Glomerular visceral epithelial cell (primary cell): ENCODE data around the gene CREB3.

Experiments used
- DNase-seq: peaks from one replicate; pipeline ENCODE4 v3.0.0-alpha.2; 2016; ENCODE audit errors: extremely low spot score

The CREB3 gene, protein sequence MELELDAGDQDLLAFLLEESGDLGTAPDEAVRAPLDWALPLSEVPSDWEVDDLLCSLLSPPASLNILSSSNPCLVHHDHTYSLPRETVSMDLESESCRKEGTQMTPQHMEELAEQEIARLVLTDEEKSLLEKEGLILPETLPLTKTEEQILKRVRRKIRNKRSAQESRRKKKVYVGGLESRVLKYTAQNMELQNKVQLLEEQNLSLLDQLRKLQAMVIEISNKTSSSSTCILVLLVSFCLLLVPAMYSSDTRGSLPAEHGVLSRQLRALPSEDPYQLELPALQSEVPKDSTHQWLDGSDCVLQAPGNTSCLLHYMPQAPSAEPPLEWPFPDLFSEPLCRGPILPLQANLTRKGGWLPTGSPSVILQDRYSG

DNA sequence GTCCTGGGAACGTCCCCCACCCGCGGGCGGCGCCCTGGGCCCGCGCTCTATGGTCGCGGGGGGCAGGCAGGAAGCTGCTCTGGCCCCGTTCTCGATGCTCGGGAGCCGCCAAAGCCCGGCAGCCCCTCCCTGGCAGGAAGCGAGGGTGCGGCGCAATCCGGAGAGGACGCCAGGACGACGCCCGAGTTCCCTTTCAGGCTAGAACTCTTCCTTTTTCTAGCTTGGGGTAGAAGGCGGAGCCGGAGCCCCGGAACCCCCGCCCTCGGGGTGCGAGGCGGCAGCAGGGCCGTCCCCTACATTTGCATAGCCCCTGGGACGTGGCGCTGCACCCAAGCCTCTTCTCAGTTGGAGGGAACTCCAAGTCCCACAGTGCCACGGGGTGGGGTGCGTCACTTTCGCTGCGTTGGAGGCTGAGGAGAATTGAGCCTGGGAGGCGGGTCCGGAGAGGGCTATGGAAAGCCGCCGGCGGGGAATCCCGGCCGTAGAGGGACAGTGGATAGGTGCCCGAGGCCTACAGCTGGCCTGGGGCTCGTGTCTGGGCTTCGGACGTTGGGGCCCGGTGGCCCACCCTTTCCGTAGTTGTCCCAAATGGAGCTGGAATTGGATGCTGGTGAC lies at the start of gene CREB3, which contains the start of gene TLN1:
Gene CREB3, plus strand, starts transcription at position 482 of the 615 bp plus-strand sequence. Its CDS starts 107 bp downstream, at position 589.
Gene TLN1, minus strand, starts transcription at position 11 of the 615 bp plus-strand sequence. CDS start 6,501 bp downstream, outside the sequence.
- peak; percentile 99 for DNase-seq

DNA sequence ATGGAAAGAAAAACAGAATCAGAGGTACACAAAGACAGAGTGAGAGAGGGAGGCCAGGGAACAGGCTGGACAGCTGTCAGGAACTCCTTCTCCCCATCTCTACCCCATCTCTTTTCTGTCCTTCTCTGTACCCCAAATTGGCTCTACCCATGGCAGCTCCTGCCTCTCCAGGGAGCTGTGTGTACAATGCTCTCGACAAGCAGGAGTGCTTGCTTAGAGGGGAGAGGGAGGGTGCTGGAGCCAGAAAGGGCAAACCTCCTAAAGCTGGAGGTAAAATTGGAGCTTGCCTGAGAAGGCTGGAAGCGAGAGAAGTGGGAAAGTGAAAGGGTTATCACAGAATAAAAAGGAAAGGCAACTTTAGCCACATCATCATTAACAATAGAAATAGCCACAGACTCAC lies 49.1 kb upstream of the CREB3 start:
- no peak for DNase-seq

DNA sequence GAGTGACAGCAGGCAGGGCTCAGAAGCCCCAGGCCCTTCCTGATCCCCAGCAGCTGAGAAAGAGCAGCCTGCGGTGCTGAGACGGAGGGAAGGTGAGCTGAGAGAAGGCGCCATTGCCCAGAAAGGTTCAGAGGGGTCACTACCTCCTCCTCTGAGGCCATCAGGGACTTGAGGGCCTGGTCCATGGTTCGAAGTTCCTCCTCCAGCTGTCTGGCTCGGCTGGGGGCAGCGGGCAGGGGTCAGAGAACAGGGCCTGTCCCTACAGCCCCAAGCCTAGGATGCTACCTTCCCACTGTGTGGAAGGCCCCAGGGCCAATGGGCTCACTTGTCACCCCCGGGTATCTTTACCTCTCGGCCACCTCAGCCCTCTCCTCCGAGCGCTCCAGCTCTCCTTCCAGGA lies 47.5 kb upstream of the CREB3 start:
- no peak for DNase-seq

DNA sequence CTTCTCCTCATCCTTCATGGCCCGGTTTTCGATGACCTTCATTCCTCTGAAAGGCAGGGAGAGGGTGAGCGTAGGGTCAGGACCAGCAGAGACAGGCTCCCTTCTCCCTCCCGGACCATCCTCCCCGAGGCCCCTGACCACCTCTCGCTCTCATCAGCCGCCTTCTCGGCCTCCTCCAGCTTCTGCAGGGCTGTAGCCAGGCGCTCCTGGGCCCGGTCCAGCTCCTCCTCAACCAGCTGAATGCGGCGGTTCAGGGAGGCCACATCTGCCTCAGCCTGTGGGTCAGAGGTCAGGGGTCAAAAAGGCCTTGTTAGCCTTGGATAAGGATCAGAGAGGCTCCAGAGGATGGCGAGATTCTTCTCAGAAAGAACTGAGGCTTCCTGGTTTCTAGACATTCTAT lies 47.0 kb upstream of the CREB3 start:
- no peak for DNase-seq

DNA sequence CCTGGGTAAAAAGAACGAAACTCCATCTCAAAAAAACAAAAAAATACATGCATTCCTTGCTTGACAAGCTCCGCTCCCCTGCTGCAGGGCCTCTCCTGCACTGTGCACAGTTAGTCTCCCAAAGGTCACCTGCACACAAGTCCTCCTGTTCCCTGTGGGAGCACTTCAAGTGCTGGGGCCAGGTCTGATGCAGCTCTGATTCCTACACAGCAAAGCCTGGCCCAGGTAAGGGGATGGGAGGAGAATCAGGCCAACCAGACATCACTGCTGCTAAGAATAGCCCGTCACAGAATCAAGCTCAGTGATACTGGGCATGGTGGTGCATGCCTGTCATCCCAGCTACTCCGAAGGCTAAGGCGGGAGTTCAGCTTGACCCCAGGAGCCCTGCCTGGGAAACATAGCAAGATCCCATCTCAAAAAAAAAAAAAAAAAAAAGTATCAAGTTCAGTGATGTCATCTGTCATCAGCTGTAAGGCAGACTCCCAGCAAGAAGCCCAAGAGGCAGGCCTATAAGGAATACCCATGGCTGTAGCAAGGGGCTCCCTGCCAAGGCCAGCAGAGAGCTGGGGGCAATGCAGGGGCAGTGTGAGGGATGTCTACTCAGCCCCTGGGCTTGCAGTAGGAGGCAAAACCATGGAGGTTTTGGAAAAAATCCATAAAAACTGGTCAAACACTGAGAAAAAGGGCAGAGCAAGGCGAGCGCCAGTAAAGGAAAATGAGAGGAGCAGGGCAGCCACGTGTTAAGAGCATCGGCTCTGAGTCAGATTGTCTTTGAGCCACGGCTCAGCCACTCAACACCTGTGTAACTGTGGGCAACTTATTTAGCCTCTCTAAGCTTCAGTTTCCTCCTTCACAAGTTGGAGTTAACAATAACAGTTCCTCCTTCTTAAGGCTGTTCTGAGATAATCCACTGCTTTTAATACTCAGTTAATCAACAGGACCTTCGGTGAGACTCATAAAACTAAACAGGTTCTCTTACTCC lies 46.0 kb upstream of the CREB3 start:
- no peak for DNase-seq

DNA sequence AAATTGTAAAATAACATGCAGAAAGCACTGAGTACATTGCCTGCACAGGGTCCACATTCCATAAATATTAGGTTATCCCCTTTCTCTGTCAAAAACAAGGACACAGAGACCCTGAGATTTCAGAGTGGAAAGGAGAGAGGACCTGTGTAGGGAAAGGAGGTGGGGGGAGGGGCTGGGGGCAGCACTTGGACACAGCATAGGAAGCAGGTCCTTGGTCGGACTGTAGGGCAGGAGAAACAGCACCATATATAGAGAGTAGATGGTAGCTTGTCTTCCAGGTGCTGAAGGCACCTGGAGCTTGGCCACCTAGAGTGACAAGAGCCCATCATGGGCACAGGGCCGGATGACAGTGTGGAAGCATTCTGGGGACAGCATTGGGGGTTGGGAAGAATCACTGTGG lies 45.2 kb upstream of the CREB3 start:
- DNase-seq: no peak

DNA sequence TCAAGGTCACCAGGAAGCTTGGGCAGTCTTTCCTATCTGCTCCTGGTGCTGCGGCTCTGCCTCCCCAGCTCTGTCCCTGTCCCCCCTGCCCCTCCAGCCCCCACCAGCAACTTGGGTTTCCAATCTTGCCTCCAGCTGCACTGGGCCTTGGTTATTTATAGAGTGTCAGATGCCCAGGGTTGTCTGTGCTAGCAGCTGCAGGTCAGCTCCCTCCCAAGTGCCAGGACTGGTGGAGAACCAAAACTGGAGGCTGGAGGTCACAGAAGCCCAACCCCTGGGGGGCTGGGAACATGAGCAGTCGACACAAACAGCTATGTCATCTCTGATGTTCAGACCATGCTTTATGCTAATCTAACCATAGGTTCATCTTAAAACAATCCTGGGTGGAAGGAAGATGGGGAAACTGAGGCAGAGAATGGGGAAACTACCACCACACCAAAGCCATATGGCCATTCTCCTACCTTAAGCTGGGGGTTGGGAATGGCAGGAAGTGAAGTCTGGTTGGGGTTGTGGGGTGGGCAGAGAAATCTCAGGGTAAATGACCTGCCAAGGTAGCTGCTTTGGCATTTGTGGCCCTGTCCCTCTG lies 44.4 kb upstream of the CREB3 start:
- no peak for DNase-seq

DNA sequence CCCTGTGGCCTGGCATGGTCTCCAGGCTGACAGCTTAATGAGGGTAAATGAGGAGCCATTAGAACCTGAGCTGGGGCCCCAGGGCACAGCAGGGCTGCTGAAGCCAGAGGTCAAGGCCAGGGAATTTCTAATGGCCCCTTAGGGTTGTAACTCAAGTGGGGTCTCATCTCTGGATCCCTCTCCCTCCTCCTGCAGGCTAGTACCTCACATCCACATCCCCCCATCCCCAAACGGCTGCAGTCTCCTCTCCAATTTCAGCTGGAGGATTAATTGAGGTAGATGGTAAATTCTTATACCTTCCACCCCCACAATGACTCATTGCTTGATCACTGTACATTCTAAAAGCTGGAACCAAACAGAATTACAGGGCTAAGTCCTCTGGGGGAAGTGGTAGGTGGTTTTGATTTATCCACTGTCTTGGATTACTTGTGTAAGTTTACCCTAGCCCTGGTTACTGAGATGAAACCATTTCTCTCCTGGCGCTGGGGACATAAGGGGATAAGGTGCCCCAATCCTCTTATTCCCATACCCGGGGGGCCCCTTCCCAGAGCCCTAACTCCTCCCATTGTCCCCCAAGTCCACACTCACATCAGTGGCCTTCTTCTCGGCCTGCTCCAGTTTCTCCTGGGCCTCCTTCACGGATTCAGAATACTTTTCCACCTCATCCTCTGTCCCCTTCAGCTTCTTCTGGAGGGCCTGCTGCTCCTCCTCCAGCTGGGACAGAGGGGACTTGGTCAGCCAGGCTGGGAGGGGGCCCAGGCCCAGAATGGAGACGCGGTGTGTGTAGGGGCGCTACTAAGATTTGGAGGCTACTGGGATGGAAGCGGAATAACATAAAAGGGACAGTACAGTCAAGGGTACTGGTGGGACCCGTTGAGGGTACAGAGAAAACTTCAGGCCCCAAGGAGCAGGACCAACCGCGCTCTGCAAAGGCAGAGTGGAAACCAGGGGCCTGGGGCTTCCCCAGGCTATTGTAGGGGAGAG lies 43.6 kb upstream of the CREB3 start:
- peak; percentile 71 for DNase-seq

DNA sequence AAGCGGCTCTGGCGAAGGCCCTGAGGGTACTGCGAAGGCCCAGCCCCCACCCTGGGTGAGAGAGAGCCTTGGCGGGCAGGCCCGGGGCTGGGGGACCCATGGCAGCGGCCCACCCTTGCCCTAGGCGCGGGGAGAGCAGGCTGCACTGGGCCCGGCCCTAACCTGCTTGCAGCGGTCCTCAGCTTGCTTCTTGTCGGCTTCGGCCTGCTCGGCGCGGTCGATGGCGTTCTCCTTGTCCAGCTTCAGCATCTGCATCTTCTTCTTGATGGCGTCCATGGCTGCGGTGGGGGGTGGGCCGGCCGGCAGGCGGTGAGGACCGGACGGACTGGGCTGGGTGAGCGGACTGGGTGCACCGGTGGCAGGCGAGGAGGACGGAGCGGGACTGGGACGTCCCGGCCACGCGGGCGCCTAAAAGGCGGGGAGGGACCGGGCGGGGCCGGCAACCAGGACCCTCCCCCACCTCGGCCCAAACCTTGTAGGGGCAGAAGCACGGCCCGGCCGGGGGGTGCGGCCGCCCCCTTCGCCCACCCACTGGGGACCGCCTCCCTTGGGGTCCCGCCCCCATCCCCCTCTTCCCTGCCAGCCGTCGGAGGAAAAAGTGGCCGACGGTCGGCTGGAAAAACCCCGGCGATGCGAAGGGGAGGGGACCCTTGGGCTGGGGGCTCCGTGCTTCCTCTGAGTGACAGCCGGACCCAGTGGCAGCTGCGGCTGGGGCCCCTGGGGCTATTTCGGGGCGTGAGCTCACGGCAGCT lies 42.7 kb upstream of the CREB3 start, which contains the start of gene TPM2:
Gene TPM2, minus strand, starts transcription at position 384 of the 752 bp plus-strand sequence. Its CDS starts 108 bp downstream, at position 276.
- peak; percentile 76 for DNase-seq

DNA sequence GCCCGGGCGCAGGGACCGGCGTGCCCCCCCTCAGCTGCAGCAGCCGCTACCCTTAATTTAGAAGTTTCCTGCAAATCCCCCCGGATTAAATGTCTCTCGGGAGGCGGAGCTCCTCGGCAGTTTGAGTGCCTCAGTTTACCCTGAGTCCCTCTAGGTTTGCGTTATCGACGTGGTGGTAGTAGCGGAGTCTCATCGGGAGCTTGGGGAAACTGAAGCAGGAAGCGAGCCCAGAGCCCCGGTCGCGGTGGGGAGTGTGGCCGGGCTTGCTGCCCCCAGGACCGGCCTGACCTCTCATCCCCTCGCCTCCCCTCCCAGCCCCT lies 42.2 kb upstream of the CREB3 start:
- no peak for DNase-seq

DNA sequence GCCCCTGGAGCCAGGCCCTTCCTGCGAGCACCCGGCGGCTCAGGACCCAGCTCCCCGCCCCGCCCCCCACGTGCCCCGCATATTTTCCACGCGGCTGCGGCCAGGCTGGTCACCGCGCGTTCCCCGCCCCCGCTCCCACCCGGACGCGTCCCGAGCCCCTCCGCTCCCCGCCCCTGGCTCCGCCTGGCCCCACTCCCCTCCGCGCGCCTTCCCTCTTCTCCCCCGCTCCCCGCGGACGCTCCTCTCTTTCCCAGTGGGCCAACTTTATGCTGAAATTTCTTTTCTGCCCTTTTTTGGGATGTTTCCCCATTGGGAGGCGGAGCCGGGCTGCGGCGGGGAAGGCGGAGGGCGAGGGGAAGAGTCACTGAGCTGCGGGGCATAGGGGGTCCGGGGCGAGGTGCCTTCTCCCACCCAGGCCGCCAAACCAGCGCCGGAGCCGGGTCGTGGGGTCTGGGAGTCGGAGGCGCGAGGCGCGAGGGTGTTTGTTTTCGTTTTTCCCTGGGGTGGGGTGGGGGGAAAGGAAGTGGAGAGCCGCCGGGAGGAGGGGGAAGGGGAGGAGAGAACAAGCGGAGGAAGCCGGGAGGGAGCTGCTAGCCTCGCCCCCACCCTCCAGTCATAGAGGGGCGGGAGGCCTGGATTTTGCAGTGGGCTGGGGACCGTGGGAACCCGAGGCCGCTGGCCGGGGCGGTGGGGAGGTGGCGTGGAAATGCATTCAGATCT lies 41.7 kb upstream of the CREB3 start:
- peak; percentile 65 for DNase-seq

DNA sequence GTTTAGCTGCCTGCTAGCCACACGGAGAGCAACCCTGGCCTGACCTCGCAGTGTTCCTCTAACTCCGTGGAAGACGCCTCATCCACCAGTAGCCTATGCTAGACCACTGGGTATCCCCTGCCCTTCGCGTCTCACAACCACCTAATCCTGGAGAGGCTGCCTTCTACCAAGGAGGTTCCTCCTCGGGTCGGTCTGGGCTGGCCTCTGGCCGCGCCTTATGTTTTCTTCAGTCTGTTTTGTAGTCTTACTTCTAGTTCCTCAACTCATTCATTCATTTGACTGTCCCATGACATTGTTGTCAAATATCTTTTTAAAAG lies 41.2 kb upstream of the CREB3 start:
- DNase-seq: no peak

DNA sequence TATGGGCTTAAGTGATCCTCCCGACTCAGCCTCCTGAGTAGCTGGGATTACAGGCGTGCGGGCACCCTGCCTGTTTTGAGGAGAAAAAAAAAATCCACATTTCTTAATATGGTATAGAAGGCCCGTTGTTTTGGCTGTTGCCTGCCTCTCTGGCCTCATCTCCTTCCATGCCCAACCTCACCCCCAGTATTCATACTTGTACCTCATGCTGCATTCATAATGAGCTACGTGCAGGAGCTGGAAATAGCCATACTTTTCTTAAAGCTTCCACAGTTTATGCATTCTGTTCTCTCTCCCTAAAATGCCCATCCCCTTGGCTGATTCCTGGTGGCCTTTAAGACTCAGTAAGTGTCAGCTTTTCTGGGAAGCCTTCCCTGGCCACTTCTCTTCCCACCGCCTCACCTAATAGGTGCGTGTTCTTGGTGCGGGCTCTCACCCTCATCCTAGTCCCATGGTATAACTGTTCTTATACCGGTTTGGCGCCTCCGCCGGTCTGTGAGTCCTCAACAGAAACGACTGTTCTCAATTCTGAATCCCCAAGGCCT lies 40.6 kb upstream of the CREB3 start:
- DNase-seq: no peak

DNA sequence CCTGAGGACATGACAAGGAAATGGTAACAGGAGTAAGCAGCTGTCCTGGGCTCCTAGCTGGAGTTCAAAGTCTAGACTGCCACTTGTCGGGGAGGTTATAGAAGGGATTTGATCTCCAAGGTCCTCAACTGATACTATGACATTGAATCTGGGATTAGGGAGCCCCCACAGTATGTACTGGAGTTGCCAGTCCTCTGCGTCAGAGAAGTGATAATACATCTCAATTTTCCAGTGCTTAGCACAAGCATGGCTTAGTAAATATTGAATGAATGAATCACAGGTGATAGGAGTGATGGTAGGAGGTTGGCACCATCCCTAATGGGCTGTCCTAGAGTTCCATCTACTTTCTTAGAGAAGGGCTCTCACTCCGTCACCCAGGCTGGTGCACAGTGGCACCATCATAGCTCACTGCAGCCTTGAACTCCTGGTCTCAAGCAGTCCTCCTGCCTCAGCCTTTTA lies 36.5 kb upstream of the CREB3 start:
- no peak for DNase-seq

DNA sequence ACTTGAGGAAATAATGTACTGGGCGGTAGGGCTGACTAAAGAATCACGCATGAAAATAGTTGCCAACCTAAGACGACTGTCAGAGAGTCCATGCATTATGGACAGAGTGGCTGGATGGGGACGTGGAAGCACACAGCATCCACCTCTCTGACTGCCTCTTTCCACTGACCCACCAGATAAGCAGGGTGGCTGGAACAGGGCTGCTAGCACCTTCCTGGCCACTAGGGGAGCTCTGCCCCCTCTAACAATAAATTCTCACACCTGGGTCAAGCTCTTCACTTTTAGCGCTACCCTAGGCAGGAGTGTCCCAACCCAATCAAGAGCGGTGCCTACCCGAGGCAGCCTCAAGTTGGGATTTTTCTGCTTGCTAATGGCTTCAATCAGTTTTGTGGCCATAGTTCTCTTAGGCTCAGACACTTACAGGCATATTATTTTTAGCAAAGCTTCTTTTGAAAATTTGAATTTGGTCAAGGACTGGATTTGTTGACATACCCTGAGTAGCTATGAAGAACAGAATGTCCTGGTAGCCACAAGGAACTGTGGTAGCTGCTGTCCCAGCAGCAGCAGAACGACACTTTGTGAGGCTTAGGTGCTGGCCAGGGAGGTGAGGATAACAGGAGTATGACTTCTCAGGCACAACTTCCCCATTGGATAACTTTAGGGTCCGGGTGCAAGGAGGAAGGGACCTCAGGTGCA lies 35.8 kb upstream of the CREB3 start:
- DNase-seq: peak; percentile 59

DNA sequence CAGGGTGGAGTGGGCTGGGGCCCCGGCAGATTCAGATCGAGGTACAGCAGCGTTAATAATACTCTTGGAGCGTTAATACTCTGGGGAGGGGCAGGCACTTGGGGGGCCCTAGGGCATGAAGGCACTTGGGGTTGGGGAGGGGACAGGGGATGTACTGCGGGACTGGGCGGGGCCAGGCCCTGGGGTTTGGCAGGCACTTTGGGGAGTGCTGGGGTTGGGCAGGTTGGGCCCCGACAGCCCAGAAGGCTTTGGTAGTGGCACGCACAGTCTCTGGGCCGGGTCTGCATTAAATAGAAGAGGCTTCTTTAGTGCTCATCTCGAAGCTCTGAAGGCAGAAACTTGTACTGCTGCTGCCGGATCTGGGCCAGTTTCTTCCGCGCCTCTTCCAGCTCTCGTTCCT lies 35.0 kb upstream of the CREB3 start:
- DNase-seq: no peak

DNA sequence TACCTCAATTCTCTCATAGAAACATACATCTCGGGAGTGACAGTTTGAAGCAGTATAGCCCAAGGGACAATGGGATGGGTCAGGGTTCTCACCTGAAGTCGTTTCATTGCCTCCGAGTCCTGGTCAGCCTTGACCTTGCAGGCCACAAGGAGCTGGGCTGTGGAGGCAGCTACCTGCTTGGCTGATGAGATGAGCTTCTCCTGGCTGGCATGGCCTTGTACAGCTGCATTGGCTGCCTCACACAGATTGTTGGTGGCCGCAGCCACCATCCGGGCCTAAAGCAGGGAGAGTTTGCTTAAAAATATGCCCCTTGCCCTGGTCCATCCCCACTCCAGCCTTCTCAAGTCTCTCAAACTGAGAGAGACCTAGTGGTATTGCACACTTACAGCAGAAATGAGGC lies 34.2 kb upstream of the CREB3 start:
- no peak for DNase-seq

DNA sequence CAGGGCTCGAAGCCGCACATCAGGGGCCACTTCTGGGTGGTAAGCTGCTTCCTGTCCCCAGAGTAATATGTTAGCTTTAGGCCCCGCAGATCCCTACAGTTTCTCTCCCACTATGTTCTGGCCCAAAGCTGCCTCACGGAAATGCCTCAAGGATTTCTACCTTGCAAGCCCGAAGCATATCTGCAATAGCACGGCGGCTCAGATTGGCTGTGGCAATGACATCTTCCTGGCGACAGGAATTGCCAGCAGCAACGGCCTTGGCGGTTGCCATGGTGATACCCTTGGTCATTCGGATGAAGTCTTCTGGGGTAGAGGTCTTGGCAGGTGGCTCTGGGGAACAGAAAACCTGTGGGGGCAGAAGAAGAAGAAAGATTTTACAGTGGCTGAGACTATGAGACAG lies 32.4 kb upstream of the CREB3 start:
- no peak for DNase-seq
